SK-MEL-5 (cell line): ENCODE results near the gene SEMA7A. TPM values are rescaled to one million over a fixed set of nuclear protein-coding genes. Genes with fewer than 3 reads are reported as not detected.
"Not testable (repeated sequence)": the region's sequence is repeated elsewhere in the genome, so short reads cannot be mapped to it uniquely, and the experiment has no call there.

Experiments used
- DNase-seq: peaks from one replicate; pipeline ENCODE4 v3.0.0-alpha.2; 2016; ENCODE audit warnings: low read depth, low spot score
- in situ Hi-C: cut with HindIII; loops from 2 replicates; pipeline ENCODE4 v1.10.0; 2016; ENCODE audit warnings: low sequenced_read_pairs, high pct_unique_total_duplicates, low pct_unique_long_range_greater_than_20kb
- total RNA-seq: library from RNA; depleted of rRNA; stranded (reverse); fragments of >200 nt; shearing (Covaris generic); gene quantifications from 2 replicates; pipeline ENCODE4 v1.2.3, GENCODE V29; 2014

Gene SEMA7A
- total RNA-seq, 1 experiment from 2014 or later, result 15.5 TPM

GRCh38 chr15:74374648-74375302 is 59.0 kb downstream of the SEMA7A start:
- no peak for DNase-seq
- in situ Hi-C loops, result no loop called here

- in situ Hi-C loops, result no loop called here
These were observed 59.8 kb downstream of the SEMA7A start for GRCh38 chr15:74373731-74374647.

GRCh38 chr15:74373056-74373650 is 60.6 kb downstream of the SEMA7A start:
- in situ Hi-C loops, result no loop called here

More at GRCh38 chr15:74373731-74374647, 59.8 kb downstream of the SEMA7A start:
- DNase-seq, result peak; percentile 91

GRCh38 chr15:74370471-74370870 is 63.3 kb downstream of the SEMA7A start:
- no peak for DNase-seq
- in situ Hi-C loops, result no loop called here

More at GRCh38 chr15:74373056-74373650, 60.6 kb downstream of the SEMA7A start:
- no peak for DNase-seq

GRCh38 chr15:74369756-74370155 is 64.0 kb downstream of the SEMA7A start:
- in situ Hi-C loops, result no loop called here
- no peak for DNase-seq

- DNase-seq, result no peak
- in situ Hi-C loops, result no loop called here
These were observed 64.5 kb downstream of the SEMA7A start for GRCh38 chr15:74369084-74369745.

GRCh38 chr15:74368121-74368520 is 65.6 kb downstream of the SEMA7A start:
- DNase-seq, result no peak
- in situ Hi-C loops, result no loop called here

- in situ Hi-C loops, result no loop called here
- no peak for DNase-seq
These were observed 66.4 kb downstream of the SEMA7A start, which contains the start of gene CYP11A1 for GRCh38 chr15:74367296-74367854. CYP11A1 (minus strand) TSS chr15:74367646; CDS start chr15:74367585, 61 bp downstream.

- peak; percentile 22 for DNase-seq
- in situ Hi-C loops, result no loop called here
These were observed 67.9 kb downstream of the SEMA7A start for GRCh38 chr15:74365598-74366445.

- in situ Hi-C loops, result no loop called here
These were observed 68.7 kb downstream of the SEMA7A start for GRCh38 chr15:74364936-74365597.

GRCh38 chr15:74362482-74362881 is 71.3 kb downstream of the SEMA7A start:
- no peak for DNase-seq
- in situ Hi-C loops, result no loop called here

More at GRCh38 chr15:74364936-74365597, 68.7 kb downstream of the SEMA7A start:
- DNase-seq, result no peak

- in situ Hi-C loops, DNase-seq: not testable (repeated sequence)
These were observed 72.9 kb downstream of the SEMA7A start for GRCh38 chr15:74360855-74361254.

- in situ Hi-C loops, DNase-seq: not testable (repeated sequence)
These were observed 74.4 kb downstream of the SEMA7A start for GRCh38 chr15:74359376-74359775.
